ENCODE measurements around the gene PRR16. TPM values are rescaled to one million over a fixed set of nuclear protein-coding genes. Genes with fewer than 3 reads are reported as not detected.

Gene PRR16
- total RNA-seq, 1 experiment from 2014 or later, result not detected

DNA sequence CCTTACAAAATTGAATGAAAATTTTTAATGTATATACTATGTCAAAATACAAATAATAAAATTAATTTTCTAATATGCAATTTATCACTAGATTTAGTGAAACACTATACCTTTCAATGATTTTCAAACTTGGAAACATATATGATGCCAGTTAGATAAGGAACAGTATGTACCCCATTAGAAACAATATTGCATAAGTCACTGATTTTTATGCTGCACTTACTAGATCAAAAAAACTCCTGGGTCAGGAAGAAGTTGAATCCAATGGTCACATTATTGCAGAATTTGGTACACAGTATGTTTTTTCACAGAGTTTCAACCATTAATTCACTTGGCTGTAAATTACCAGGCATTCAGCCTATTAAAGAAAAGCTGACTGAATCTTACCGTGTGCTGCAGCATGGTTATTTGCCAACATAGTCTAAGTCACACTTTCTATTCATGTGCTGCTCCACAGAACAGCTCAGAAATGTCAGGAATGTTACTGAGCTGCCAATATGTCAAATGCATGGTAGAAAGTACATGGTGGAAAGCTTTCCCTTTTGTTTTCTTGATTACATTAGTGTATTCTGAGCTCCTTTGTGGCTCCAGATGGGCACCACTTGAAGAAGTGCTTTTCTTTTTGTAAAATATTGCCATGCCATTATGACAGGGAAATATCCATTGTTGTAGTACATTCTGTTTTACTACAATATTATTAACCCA lies 9.9 kb upstream of the PRR16 start:
- no peak overlapping the region for H3K27ac ChIP-seq (ENCODE audit: low read length)
- BruUV-seq (replicated peaks), result no TSS peak
- ChIA-PET POLR2A (no interaction called here), CTCF (no interaction called here)
- intact Hi-C loops (cut with micrococcal nuclease; ENCODE audit: unreplicated experiment) (no loop called here), in situ Hi-C loops (cut with HindIII; ENCODE audit: low pct_unique_long_range_greater_than_20kb, low sequenced_read_pairs) (no loop called here)
- H3K4me1 ChIP-seq (ENCODE audit: control insufficient read depth, insufficient read depth, low read length), result no peaks in the 10 kb centered on the region
- H3K36me3 ChIP-seq (ENCODE audit: control insufficient read depth, insufficient read depth, low read length), result no peaks in the 10 kb centered on the region
- TF ChIP-seq SIN3A (IDR thresholded peaks at IDR 0.05; ENCODE audit: borderline replicate concordance, insufficient read depth, low read depth, low read length) (no peak), TCF7L2 (IDR thresholded peaks at IDR 0.05; ENCODE audit: low read depth, low read length) (no peak), POLR2AphosphoS5 (IDR thresholded peaks at IDR 0.05; ENCODE audit: low read depth, low read length) (no peak)
- TF ChIP-seq, protein P1, sequence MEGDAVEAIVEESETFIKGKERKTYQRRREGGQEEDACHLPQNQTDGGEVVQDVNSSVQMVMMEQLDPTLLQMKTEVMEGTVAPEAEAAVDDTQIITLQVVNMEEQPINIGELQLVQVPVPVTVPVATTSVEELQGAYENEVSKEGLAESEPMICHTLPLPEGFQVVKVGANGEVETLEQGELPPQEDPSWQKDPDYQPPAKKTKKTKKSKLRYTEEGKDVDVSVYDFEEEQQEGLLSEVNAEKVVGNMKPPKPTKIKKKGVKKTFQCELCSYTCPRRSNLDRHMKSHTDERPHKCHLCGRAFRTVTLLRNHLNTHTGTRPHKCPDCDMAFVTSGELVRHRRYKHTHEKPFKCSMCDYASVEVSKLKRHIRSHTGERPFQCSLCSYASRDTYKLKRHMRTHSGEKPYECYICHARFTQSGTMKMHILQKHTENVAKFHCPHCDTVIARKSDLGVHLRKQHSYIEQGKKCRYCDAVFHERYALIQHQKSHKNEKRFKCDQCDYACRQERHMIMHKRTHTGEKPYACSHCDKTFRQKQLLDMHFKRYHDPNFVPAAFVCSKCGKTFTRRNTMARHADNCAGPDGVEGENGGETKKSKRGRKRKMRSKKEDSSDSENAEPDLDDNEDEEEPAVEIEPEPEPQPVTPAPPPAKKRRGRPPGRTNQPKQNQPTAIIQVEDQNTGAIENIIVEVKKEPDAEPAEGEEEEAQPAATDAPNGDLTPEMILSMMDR (IDR thresholded peaks at IDR 0.05), result no peak
- TF ChIP-seq, protein P2, sequence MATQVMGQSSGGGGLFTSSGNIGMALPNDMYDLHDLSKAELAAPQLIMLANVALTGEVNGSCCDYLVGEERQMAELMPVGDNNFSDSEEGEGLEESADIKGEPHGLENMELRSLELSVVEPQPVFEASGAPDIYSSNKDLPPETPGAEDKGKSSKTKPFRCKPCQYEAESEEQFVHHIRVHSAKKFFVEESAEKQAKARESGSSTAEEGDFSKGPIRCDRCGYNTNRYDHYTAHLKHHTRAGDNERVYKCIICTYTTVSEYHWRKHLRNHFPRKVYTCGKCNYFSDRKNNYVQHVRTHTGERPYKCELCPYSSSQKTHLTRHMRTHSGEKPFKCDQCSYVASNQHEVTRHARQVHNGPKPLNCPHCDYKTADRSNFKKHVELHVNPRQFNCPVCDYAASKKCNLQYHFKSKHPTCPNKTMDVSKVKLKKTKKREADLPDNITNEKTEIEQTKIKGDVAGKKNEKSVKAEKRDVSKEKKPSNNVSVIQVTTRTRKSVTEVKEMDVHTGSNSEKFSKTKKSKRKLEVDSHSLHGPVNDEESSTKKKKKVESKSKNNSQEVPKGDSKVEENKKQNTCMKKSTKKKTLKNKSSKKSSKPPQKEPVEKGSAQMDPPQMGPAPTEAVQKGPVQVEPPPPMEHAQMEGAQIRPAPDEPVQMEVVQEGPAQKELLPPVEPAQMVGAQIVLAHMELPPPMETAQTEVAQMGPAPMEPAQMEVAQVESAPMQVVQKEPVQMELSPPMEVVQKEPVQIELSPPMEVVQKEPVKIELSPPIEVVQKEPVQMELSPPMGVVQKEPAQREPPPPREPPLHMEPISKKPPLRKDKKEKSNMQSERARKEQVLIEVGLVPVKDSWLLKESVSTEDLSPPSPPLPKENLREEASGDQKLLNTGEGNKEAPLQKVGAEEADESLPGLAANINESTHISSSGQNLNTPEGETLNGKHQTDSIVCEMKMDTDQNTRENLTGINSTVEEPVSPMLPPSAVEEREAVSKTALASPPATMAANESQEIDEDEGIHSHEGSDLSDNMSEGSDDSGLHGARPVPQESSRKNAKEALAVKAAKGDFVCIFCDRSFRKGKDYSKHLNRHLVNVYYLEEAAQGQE (IDR thresholded peaks at IDR 0.05; ENCODE audit: insufficient read depth in 1 of 2, low read depth in 2 of 2, low read length in 1 of 2), result no peak
- no peaks in the 10 kb centered on the region for H3K27me3 ChIP-seq (ENCODE audit: control insufficient read depth, insufficient read depth, low read length)
- ATAC-seq (no peak), DNase-seq (ENCODE audit: low read depth, low spot score) (no peak)
- no peaks in the 10 kb centered on the region for H3K9me3 ChIP-seq (ENCODE audit: control insufficient read depth, insufficient read depth, low read depth, low read length)
- H3K4me3 ChIP-seq (ENCODE audit: low read depth in 2 of 2, low read length in 2 of 2), result no peak overlapping the region

DNA sequence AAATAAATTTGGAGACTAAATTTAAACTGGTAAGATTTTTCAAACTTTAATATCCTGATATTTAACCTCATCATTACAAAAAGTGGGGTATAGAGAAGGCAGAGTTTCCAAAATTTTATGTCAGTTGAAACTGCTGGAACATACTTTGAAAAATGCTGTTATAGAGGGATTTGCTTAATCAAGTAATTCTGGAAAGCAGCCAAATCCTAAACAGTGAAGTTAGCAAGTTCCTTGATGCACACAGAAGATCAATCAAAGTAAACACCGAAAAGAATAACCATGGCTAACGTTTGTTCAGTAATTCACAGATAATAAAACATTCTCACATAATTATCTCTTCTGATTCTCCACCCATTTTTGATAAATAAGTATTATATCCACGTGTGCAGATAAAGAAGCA lies 8.1 kb upstream of the PRR16 start:
- Histone ChIP-seq H3K27ac (ENCODE audit: low read length) (no peak overlapping the region), H3K4me3 (ENCODE audit: low read depth in 2 of 2, low read length in 2 of 2) (no peak overlapping the region), H3K9me3 (ENCODE audit: control insufficient read depth, insufficient read depth, low read depth, low read length) (no peaks in the 10 kb centered on the region), H3K4me1 (ENCODE audit: control insufficient read depth, insufficient read depth, low read length) (no peaks in the 10 kb centered on the region), H3K36me3 (ENCODE audit: control insufficient read depth, insufficient read depth, low read length) (no peaks in the 10 kb centered on the region), H3K27me3 (ENCODE audit: control insufficient read depth, insufficient read depth, low read length) (no peaks in the 10 kb centered on the region)
- in situ Hi-C loops (cut with HindIII; ENCODE audit: low pct_unique_long_range_greater_than_20kb, low sequenced_read_pairs) (no loop called here), intact Hi-C loops (cut with micrococcal nuclease; ENCODE audit: unreplicated experiment) (loop anchor here (5.0 kb wide), 1 partner anchor 984 kb away; no protein-coding TSS in a partner anchor)
- no peak for DNase-seq (ENCODE audit: low read depth, low spot score)
- ATAC-seq, result no peak
- POLR2A ChIA-PET, result no interaction called here
- TF ChIP-seq POLR2AphosphoS5 (IDR thresholded peaks at IDR 0.05; ENCODE audit: low read depth, low read length), result no peak
- no peak for TF ChIP-seq TCF7L2 (IDR thresholded peaks at IDR 0.05; ENCODE audit: low read depth, low read length)
- no peak for TF ChIP-seq SIN3A (IDR thresholded peaks at IDR 0.05; ENCODE audit: borderline replicate concordance, insufficient read depth, low read depth, low read length)
- TF ChIP-seq, protein P2 (IDR thresholded peaks at IDR 0.05; ENCODE audit: insufficient read depth in 1 of 2, low read depth in 2 of 2, low read length in 1 of 2), result no peak
- TF ChIP-seq, protein P1 (IDR thresholded peaks at IDR 0.05), result no peak
- CTCF ChIA-PET, result no interaction called here
- no TSS peak for BruUV-seq (replicated peaks)

Data from Panc1 (cell line).